ENCODE measurements around the gene GLI3. TPM values are rescaled to one million over a fixed set of nuclear protein-coding genes. Genes with fewer than 3 reads are reported as not detected.

Gene GLI3
- total and polyA plus RNA-seq, 2 of the 4 experiments (the other 2 are of a cell fraction), result 1.3 to 3.9 TPM

DNA sequence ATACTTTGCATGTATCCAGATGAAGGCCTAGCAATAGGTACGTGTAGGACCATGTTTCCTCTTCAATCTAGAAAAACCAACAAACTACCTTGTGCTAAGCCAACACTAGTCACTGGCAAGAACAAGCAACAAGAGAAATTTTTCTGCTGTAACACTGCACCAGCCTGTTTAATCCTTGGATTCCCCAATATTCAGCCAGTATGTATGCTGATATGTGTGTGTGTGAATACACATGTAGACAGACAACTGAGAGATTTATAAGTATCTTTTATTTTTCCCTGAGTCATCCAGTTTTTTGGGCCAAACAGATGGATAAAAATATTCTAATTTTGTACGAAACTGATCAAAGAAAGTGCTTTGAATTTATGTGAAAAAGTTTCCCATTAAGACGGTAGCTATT lies 26.2 kb downstream of the GLI3 start:
- Histone ChIP-seq H3K9ac (ENCODE audit: low read depth, low read length) (no peak overlapping the region), H3K9me3 (ENCODE audit: control insufficient read depth, insufficient read depth, low read length) (no peaks in the 10 kb centered on the region), H2BK15ac (ENCODE audit: low read depth, low read length) (no peak overlapping the region), H3K4me1 (ENCODE audit: control insufficient read depth, insufficient read depth, low read length) (no peaks in the 10 kb centered on the region; the same call in 1 of the 2 replicates), H3K27ac (ENCODE audit: insufficient read depth, low read length) (peak overlapping the region; percentile 40; the same call in 1 of the 2 replicates), H2BK120ac (ENCODE audit: low read depth, low read length) (peak overlapping the region; percentile 72), H4K20me1 (ENCODE audit: insufficient read depth, low read length) (no peaks in the 10 kb centered on the region), H3K14ac (replicated peaks; ENCODE audit: low read depth, low read length) (peak overlapping the region; percentile 77), H2AK9ac (replicated peaks; ENCODE audit: low read depth, low read length, poor library complexity) (no peak overlapping the region), H3K56ac (ENCODE audit: extremely low read depth, insufficient read depth, low read length) (no peak overlapping the region), H2AFZ (replicated peaks; ENCODE audit: low read length, poor library complexity) (no peak overlapping the region), H2BK5ac (ENCODE audit: low read depth, low read length, poor library complexity, severe bottlenecking) (no peak overlapping the region), H3K27me3 (ENCODE audit: control insufficient read depth, insufficient read depth, low read length) (no peaks in the 10 kb centered on the region), H3K9me1 (ENCODE audit: insufficient read depth, low read length) (no peaks in the 10 kb centered on the region), H3K36me3 (ENCODE audit: control insufficient read depth, insufficient read depth, low read length) (peaks cover 2% of the 10 kb centered on the region; the same call in 1 of the 2 replicates), H3K18ac (ENCODE audit: low read depth, low read length) (peak overlapping the region; percentile 97; the same call in 1 of the 2 replicates), H4K91ac (ENCODE audit: insufficient read depth, low read depth, low read length) (no peak overlapping the region), H2AK5ac (ENCODE audit: low read depth, low read length) (no peak overlapping the region), H3K79me1 (ENCODE audit: low read depth in 1 of 2, low read length in 2 of 2) (peaks cover 9 to 20% of the 10 kb centered on the region in 2 experiments; a peak in 3 of 4 replicates), H4K5ac (ENCODE audit: low read depth, low read length) (no peak overlapping the region), H4K8ac (ENCODE audit: low read depth in 2 of 2, low read length in 2 of 2) (peak overlapping the region in 1 of 2 experiments; percentile 56; a peak in 1 of 4 replicates), H2BK20ac (ENCODE audit: low read depth, low read length) (peak overlapping the region; percentile 72; the same call in 1 of the 2 replicates), H3K4me2 (ENCODE audit: low read depth, low read length) (no peak overlapping the region), H3K4ac (ENCODE audit: low read depth, low read length) (no peak overlapping the region; the same call in 1 of the 2 replicates), H3K23ac (ENCODE audit: low read depth, low read length) (no peak overlapping the region), H3K4me3 (ENCODE audit: insufficient read depth, low read depth, low read length) (no peak overlapping the region)
- DNase-seq (no peak), ATAC-seq (ENCODE audit: low read depth) (no peak)
- WGBS, 2 experiments (ENCODE audit: extremely low coverage in 2 of 2, insufficient read length in 1 of 2), result no CpG with 5 or more reads among the region's 3 CpGs
- POLR2A ChIA-PET (ENCODE audit: unreplicated experiment), result interaction anchor here (0.8 kb wide), 1 partner anchor 701 kb away, joined by 5 read pairs; no protein-coding TSS in a partner anchor
- BruUV-seq (replicated peaks), result no TSS peak
- no peak for TF ChIP-seq CEBPB (IDR thresholded peaks at IDR 0.05; ENCODE audit: low read depth, low read length)
- TF ChIP-seq, protein P1, sequence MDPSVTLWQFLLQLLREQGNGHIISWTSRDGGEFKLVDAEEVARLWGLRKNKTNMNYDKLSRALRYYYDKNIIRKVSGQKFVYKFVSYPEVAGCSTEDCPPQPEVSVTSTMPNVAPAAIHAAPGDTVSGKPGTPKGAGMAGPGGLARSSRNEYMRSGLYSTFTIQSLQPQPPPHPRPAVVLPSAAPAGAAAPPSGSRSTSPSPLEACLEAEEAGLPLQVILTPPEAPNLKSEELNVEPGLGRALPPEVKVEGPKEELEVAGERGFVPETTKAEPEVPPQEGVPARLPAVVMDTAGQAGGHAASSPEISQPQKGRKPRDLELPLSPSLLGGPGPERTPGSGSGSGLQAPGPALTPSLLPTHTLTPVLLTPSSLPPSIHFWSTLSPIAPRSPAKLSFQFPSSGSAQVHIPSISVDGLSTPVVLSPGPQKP (IDR thresholded peaks at IDR 0.05; ENCODE audit: borderline replicate concordance, low read depth, low read length), result no peak
- dilution Hi-C loops (cut with HindIII; ENCODE audit: low sequenced_read_pairs, unreplicated experiment), result no loop called here
- in situ Hi-C loops (cut with MboI; ENCODE audit: low sequenced_read_pairs), result no loop called here
- intact Hi-C loops (cut with micrococcal nuclease), result no loop called here
- CTCF ChIA-PET, result no interaction called here

Measured in IMR-90 (cell line).